PC-9 (cell line): ENCODE measurements around the gene CDH12. TPM values are rescaled to one million over a fixed set of nuclear protein-coding genes. Genes with fewer than 3 reads are reported as not detected.

ENCODE experiments used
- BruUV-seq: library from RNA; stranded (reverse); fragments of 400-500 nt; replicated peaks from 2 replicates; lab custom pipeline; 2021; lab: Mats Ljungman, UMichigan
- CTCF ChIA-PET: fragments of 300-600 bp; sonication (Branson Sonifier 250); formaldehyde crosslinking; loops from one replicate; lab custom pipeline; 2022; ENCODE audit warnings: antibody characterized with exemption; lab: Charles Lee
- POLR2A ChIA-PET: fragments of 300-600 bp; sonication (Branson Sonifier 250); formaldehyde crosslinking; loops from one replicate; lab custom pipeline; 2022; ENCODE audit warnings: antibody characterized with exemption; ENCODE audit not compliant: unreplicated experiment; lab: Charles Lee
- DNase-seq, 2 experiments: peaks; one replicate each; pipeline versions ENCODE4 v3.0.0 to v3.0.0-alpha.2; 2015 to 2022; ENCODE audit warnings: mixed read lengths in 1 of 2
- H2AFZ ChIP-seq: fragments of 200-600 bp; sonication (generic); 2 replicates; pipeline ENCODE4 v1.8.1; 2017; ENCODE audit warnings: antibody characterized with exemption
- H3F3A ChIP-seq: fragments of 200-600 bp; sonication (generic); 2 replicates; pipeline ENCODE4 v1.8.1; 2017; ENCODE audit warnings: antibody characterized with exemption, mild to moderate bottlenecking, low read depth; ENCODE audit not compliant: insufficient read depth
- H3K27ac ChIP-seq: fragments of 200-600 bp; sonication (generic); 2 replicates; pipeline ENCODE4 v1.6.1; 2016; ENCODE audit warnings: mixed run types
- H3K27me3 ChIP-seq: fragments of 200-600 bp; sonication (generic); 2 replicates; pipeline ENCODE4 v1.6.1; 2016; ENCODE audit warnings: low read depth, mixed run types; ENCODE audit not compliant: insufficient read depth
- H3K36me3 ChIP-seq: fragments of 200-600 bp; sonication (generic); 2 replicates; pipeline ENCODE4 v1.6.1; 2016; ENCODE audit warnings: low read depth, mixed run types
- H3K4me1 ChIP-seq: fragments of 200-600 bp; sonication (generic); replicated peaks from 2 replicates; pipeline ENCODE4 v1.6.1; 2016; ENCODE audit warnings: mixed run types; ENCODE audit not compliant: insufficient read depth
- H3K4me2 ChIP-seq: fragments of 200-600 bp; sonication (generic); 2 replicates; pipeline ENCODE4 v1.6.1; 2017; ENCODE audit warnings: mixed run types
- H3K4me3 ChIP-seq: fragments of 200-600 bp; sonication (generic); 2 replicates; pipeline ENCODE4 v1.6.1; 2016; ENCODE audit warnings: mixed run types
- H3K79me2 ChIP-seq: fragments of 200-600 bp; sonication (generic); 2 replicates; pipeline ENCODE4 v1.6.1; 2017; ENCODE audit warnings: low read depth, mixed run types
- H3K9me2 ChIP-seq: fragments of 200-600 bp; sonication (generic); 2 replicates; pipeline ENCODE4 v1.8.1; 2017; ENCODE audit warnings: mild to moderate bottlenecking; ENCODE audit not compliant: insufficient read depth
- H3K9me3 ChIP-seq: fragments of 200-600 bp; sonication (generic); 2 replicates; pipeline ENCODE4 v1.8.1; 2016; ENCODE audit warnings: low read depth; ENCODE audit not compliant: insufficient read depth
- H4K20me1 ChIP-seq: fragments of 200-600 bp; sonication (generic); 2 replicates; pipeline ENCODE4 v1.8.1; 2017; ENCODE audit not compliant: insufficient read depth
- EZH2 ChIP-seq: fragments of 200-600 bp; sonication (generic); IDR thresholded peaks from 2 replicates; pipeline ENCODE4 v1.8.0; 2017; ENCODE audit warnings: antibody characterized with exemption, low read depth
- intact Hi-C: fragments of 100-400 bp; cut with micrococcal nuclease; formaldehyde crosslinking; loops from one replicate; pipeline ENCODE4 v1.10.0; 2022; ENCODE audit not compliant: unreplicated experiment
- total RNA-seq: library from RNA; stranded (reverse); gene quantifications from 2 replicates; pipeline ENCODE4 v1.2.3, GENCODE V29; 2021
- TF ChIP-seq, protein P1 (sequence below): fragments of 200-600 bp; sonication (generic); conservative IDR thresholded peaks from 2 replicates; pipeline ENCODE4 v1.6.1; 2017; ENCODE audit warnings: mixed run types, antibody characterized with exemption, mild to moderate bottlenecking, moderate library complexity

CDH12 gene
- total RNA-seq, 1 experiment from 2014 or later, result not detected

DNA sequence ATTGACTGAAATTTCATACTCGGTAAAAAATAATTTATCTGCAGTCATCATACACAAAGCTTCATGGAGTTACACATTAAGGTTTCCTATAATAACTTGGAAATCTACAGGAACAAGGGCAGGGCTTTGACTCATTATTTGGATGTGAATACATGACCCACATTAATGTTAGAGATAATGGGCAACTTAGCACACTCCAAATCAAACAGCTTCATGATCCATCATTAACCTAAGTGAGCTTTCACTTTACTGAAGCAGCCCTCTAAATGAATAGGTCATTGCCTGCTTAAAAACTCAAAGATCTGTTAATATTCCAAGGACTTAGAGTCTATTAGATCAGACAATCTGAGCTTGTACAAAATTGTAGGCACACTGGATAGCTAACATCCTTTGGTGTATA lies 9.0 kb downstream of the CDH12 start:
- H2AFZ ChIP-seq, result no peak overlapping the region

DNA sequence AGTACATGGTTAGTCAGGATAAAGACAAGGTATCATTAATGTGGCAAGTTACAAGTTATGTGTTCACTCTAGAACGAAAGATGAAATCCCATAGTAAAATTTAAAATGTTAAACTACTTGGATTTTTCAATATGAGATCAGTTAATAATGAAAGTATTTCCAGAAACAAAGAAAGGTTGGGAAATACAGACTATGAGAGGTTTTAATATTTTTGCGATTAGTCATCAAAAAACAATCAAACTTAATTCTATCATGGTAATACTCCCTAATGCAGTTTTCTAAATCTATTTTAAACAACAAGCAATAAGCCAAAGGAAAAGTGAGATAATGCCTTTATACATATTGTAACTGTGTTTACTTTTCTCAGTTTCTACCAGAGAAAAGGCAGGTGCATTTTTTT lies 10.6 kb downstream of the CDH12 start:
- TF ChIP-seq, protein P1, sequence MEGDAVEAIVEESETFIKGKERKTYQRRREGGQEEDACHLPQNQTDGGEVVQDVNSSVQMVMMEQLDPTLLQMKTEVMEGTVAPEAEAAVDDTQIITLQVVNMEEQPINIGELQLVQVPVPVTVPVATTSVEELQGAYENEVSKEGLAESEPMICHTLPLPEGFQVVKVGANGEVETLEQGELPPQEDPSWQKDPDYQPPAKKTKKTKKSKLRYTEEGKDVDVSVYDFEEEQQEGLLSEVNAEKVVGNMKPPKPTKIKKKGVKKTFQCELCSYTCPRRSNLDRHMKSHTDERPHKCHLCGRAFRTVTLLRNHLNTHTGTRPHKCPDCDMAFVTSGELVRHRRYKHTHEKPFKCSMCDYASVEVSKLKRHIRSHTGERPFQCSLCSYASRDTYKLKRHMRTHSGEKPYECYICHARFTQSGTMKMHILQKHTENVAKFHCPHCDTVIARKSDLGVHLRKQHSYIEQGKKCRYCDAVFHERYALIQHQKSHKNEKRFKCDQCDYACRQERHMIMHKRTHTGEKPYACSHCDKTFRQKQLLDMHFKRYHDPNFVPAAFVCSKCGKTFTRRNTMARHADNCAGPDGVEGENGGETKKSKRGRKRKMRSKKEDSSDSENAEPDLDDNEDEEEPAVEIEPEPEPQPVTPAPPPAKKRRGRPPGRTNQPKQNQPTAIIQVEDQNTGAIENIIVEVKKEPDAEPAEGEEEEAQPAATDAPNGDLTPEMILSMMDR, result no peak
- no peak for TF ChIP-seq EZH2
- intact Hi-C loops, result no loop called here
- DNase-seq, result no peak
- H3K9me3 ChIP-seq, result no peaks in the 10 kb centered on the region
- H2AFZ ChIP-seq, result no peak overlapping the region
- no TSS peak for BruUV-seq
- CTCF ChIA-PET, result no interaction called here
- no peaks in the 10 kb centered on the region for H3K79me2 ChIP-seq
- no peaks in the 10 kb centered on the region for H3K4me1 ChIP-seq
- H3K27me3 ChIP-seq, result no peaks in the 10 kb centered on the region
- no peak overlapping the region for H3K4me2 ChIP-seq
- no peak overlapping the region for H3K4me3 ChIP-seq
- no peaks in the 10 kb centered on the region for H3K9me2 ChIP-seq
- POLR2A ChIA-PET, result no interaction called here
- no peak overlapping the region for H3K27ac ChIP-seq
- H3F3A ChIP-seq, result no peaks in the 10 kb centered on the region
- no peaks in the 10 kb centered on the region for H4K20me1 ChIP-seq
- H3K36me3 ChIP-seq, result no peaks in the 10 kb centered on the region

More for the DNA sequence above, 9.0 kb downstream of the CDH12 start:
- DNase-seq, result no peak
- Histone ChIP-seq H4K20me1 (no peaks in the 10 kb centered on the region), H3K4me3 (no peak overlapping the region), H3K79me2 (no peaks in the 10 kb centered on the region), H3K36me3 (no peaks in the 10 kb centered on the region), H3K27ac (no peak overlapping the region), H3K9me3 (no peaks in the 10 kb centered on the region), H3K4me1 (no peaks in the 10 kb centered on the region), H3K27me3 (no peaks in the 10 kb centered on the region), H3K9me2 (no peaks in the 10 kb centered on the region), H3F3A (no peaks in the 10 kb centered on the region), H3K4me2 (no peak overlapping the region)
- intact Hi-C loops, result no loop called here
- no TSS peak for BruUV-seq
- ChIA-PET CTCF (no interaction called here), POLR2A (no interaction called here)
- TF ChIP-seq, protein P1, result no peak
- no peak for TF ChIP-seq EZH2

DNA sequence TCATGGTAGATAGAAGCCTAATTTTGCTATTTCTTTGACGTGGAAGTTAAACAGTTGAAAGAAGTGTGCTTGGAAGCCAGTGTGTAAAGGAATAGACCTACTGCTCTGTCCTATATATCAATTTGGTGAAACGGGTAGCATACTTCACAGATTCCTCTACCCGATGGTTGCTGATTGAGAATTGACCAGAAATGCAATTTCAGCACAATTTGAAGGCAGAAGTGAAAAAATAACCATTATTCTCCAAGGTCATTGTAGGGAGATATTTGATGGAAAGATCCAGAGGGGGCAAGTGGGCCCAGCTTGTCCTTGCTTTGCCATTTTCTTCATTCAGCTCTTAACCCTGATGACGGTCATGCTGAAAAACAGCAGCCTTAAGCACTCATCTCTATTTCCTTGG lies 15.3 kb downstream of the CDH12 start:
- H3K9me2 ChIP-seq, result no peaks in the 10 kb centered on the region
- no TSS peak for BruUV-seq

More for the DNA sequence above, 15.3 kb downstream of the CDH12 start:
- Histone ChIP-seq H3K9me3 (no peaks in the 10 kb centered on the region), H3K27ac (no peak overlapping the region), H3K79me2 (no peaks in the 10 kb centered on the region), H3K27me3 (no peaks in the 10 kb centered on the region), H3K4me1 (no peaks in the 10 kb centered on the region), H2AFZ (no peak overlapping the region), H3F3A (no peaks in the 10 kb centered on the region), H4K20me1 (0 out of 2 replicates have a peak, but pooled peaks cover 4% of the 10 kb centered on the region), H3K36me3 (no peaks in the 10 kb centered on the region), H3K4me3 (no peak overlapping the region), H3K4me2 (no peak overlapping the region)
- DNase-seq, result no peak
- ChIA-PET CTCF (no interaction called here), POLR2A (no interaction called here)
- intact Hi-C loops, result no loop called here
- TF ChIP-seq EZH2, result no peak
- TF ChIP-seq, protein P1, result no peak
